ENCODE measurements around the gene TRIM65. TPM values are rescaled to one million over a fixed set of nuclear protein-coding genes. Genes with fewer than 3 reads are reported as not detected.

TRIM65 gene
- total RNA-seq, 2 experiments from 2014 or later, result 54.2 to 60.4 TPM

- POLR2A ChIA-PET, result interaction anchor here (0.6 kb wide), 1 partner anchor 88 kb away, joined by 3 read pairs; no protein-coding TSS in a partner anchor
- TF ChIP-seq CTCF (conservative IDR thresholded peaks at IDR 0.05; ENCODE audit: low read length) (no peak), EZH2phosphoT487 (IDR thresholded peaks at IDR 0.05; ENCODE audit: borderline replicate concordance, low read depth, low read length) (no peak)
- H3K4me3 ChIP-seq (ENCODE audit: low read depth, low read length, poor library complexity, severe bottlenecking), result no peak overlapping the region
- peaks cover 43% of the 10 kb centered on the region for H3K36me3 ChIP-seq (ENCODE audit: insufficient read depth, low read length)
- peaks cover 23% of the 10 kb centered on the region for H3K4me1 ChIP-seq (ENCODE audit: insufficient read depth, low read length, poor library complexity, severe bottlenecking)
- no peaks in the 10 kb centered on the region for H3K9me2 ChIP-seq (ENCODE audit: insufficient read depth, low read length)
- H3K9me3 ChIP-seq (ENCODE audit: low read length), result no peaks in the 10 kb centered on the region
- H3K27ac ChIP-seq (ENCODE audit: low read depth, low read length, poor library complexity, severe bottlenecking), result no peak overlapping the region
- no peak overlapping the region for H3K4me2 ChIP-seq (ENCODE audit: low read length)
- BruUV-seq (replicated peaks), result no TSS peak
- DNase-seq (ENCODE audit: low spot score), result no peak
- no peaks in the 10 kb centered on the region for H4K20me1 ChIP-seq (ENCODE audit: insufficient read depth, low read length)
- peaks cover 20% of the 10 kb centered on the region for H3K79me2 ChIP-seq (ENCODE audit: insufficient read depth, low read depth, low read length)
- CTCF ChIA-PET (ENCODE audit: unreplicated experiment), result interaction anchor here (0.5 kb wide), 1 partner anchor 48 kb away, joined by 9 read pairs; the partner anchor contains the start of gene UNC13D
- intact Hi-C loops (cut with micrococcal nuclease; ENCODE audit: unreplicated experiment), result no loop called here
- H2AFZ ChIP-seq (ENCODE audit: low read length), result no peak overlapping the region
Observed at GRCh38 chr17:75892556-75893224, 4.1 kb downstream of the TRIM65 start.

GRCh38 chr17:75891605-75892555 is 4.9 kb downstream of the TRIM65 start:
- Histone ChIP-seq H3K9me3 (ENCODE audit: low read length) (no peaks in the 10 kb centered on the region), H3K4me1 (ENCODE audit: insufficient read depth, low read length, poor library complexity, severe bottlenecking) (peaks cover 16% of the 10 kb centered on the region), H3K36me3 (ENCODE audit: insufficient read depth, low read length) (peaks cover 38% of the 10 kb centered on the region), H3K79me2 (ENCODE audit: insufficient read depth, low read depth, low read length) (peaks cover 20% of the 10 kb centered on the region), H3K4me3 (ENCODE audit: low read depth, low read length, poor library complexity, severe bottlenecking) (no peak overlapping the region), H2AFZ (ENCODE audit: low read length) (no peak overlapping the region), H3K9me2 (ENCODE audit: insufficient read depth, low read length) (no peaks in the 10 kb centered on the region), H3K4me2 (ENCODE audit: low read length) (no peak overlapping the region), H3K27ac (ENCODE audit: low read depth, low read length, poor library complexity, severe bottlenecking) (no peak overlapping the region), H4K20me1 (ENCODE audit: insufficient read depth, low read length) (no peaks in the 10 kb centered on the region)
- ChIA-PET POLR2A (no interaction called here), CTCF (ENCODE audit: unreplicated experiment) (interaction anchor here (0.5 to 0.8 kb wide), 2 partner anchors 48 to 203 kb away, joined by 4 to 9 read pairs; partner anchors contain the start of gene UNC13D)
- no TSS peak for BruUV-seq (replicated peaks)
- intact Hi-C loops (cut with micrococcal nuclease; ENCODE audit: unreplicated experiment), result no loop called here
- DNase-seq (ENCODE audit: low spot score), result no peak
- TF ChIP-seq EZH2phosphoT487 (IDR thresholded peaks at IDR 0.05; ENCODE audit: borderline replicate concordance, low read depth, low read length), result no peak
- TF ChIP-seq CTCF (conservative IDR thresholded peaks at IDR 0.05; ENCODE audit: low read length), result no peak
